Body of pancreas (tissue), 4 donors: ENCODE data around the gene TBK1. TPM values are rescaled to one million over a fixed set of nuclear protein-coding genes. Genes with fewer than 3 reads are reported as not detected.
"Not testable (repeated sequence)": the region's sequence is repeated elsewhere in the genome, so short reads cannot be mapped to it uniquely, and the experiment has no call there.

Experiments used
- ATAC-seq: fragments of 150-250 bp; one replicate; pipeline ENCODE4 v1.9.1; 2016
- DNase-seq, 4 donors: peaks; one replicate each; pipeline ENCODE4 v3.0.0-alpha.2; 2019
- H3K27ac ChIP-seq, 4 donors: fragments of 200-600 bp; sonication (generic); 1 replicate in 3 of 4; 2 replicates in 1 of 4; pipeline versions ENCODE4 v1.5.1 to v1.6.1; 2016 to 2019; ENCODE audit warnings: mild to moderate bottlenecking in 1 of 4, mixed read lengths in 1 of 4, moderate library complexity in 1 of 4
- H3K27me3 ChIP-seq, 2 donors: fragments of 200-600 bp; sonication (generic); one replicate each; pipeline ENCODE4 v1.6.0; 2016; ENCODE audit warnings: mild to moderate bottlenecking in 1 of 2
- H3K36me3 ChIP-seq, 2 donors: fragments of 200-600 bp; sonication (generic); replicated peaks in 1 of 2; 2 replicates each; pipeline ENCODE4 v1.5.1; 2016; ENCODE audit warnings: low read depth in 2 of 2; ENCODE audit not compliant: insufficient read depth in 1 of 2
- H3K4me1 ChIP-seq: fragments of 200-600 bp; sonication (generic); one replicate; pipeline ENCODE4 v1.6.0; 2016
- H3K4me3 ChIP-seq, 2 donors: fragments of 200-600 bp; sonication (generic); 1 replicate in 1 of 2; 2 replicates in 1 of 2; pipeline ENCODE4 v1.5.1; 2016 to 2019
- H3K9me3 ChIP-seq, 3 donors: fragments of 200-600 bp; sonication (generic); 1 replicate in 2 of 3; 2 replicates in 1 of 3; pipeline ENCODE4 v1.5.1; 2016
- POLR2A ChIP-seq, 3 donors: fragments of 450-650 bp; IDR thresholded peaks; one replicate each; pipeline ENCODE4 v1.6.1; 2016; ENCODE audit warnings: antibody characterized with exemption in 3 of 3, mild to moderate bottlenecking in 2 of 3
- WGBS, 2 donors: methylation state at CpG; one replicate each; pipeline ENCODE4 v1.1.5; 2017; 5-methylcytosine and 5-hydroxymethylcytosine counted together
- intact Hi-C: fragments of 100-400 bp; cut with DNase I; formaldehyde crosslinking; loops from one replicate; pipeline ENCODE4 v1.15.1; 2023
- total RNA-seq, 2 donors: library from RNA; depleted of rRNA; stranded (reverse); fragments of >200 nt; gene quantifications; one replicate each; pipeline ENCODE4 v1.1.0, GENCODE V29; 2016
- TF ChIP-seq, protein P1 (sequence below), 7 experiments: fragments of 450-650 bp in 4 of 7; fragments of 200-600 bp in 3 of 7; sonication (generic) in 3 of 7; IDR thresholded peaks; one replicate each; pipeline ENCODE4 v1.5.1; 2016 to 2019; ENCODE audit warnings: antibody characterized with exemption in 7 of 7

The TBK1 gene
- total RNA-seq, 2 donors from 2014 or later = 11.2 to 14.8 TPM

DNA sequence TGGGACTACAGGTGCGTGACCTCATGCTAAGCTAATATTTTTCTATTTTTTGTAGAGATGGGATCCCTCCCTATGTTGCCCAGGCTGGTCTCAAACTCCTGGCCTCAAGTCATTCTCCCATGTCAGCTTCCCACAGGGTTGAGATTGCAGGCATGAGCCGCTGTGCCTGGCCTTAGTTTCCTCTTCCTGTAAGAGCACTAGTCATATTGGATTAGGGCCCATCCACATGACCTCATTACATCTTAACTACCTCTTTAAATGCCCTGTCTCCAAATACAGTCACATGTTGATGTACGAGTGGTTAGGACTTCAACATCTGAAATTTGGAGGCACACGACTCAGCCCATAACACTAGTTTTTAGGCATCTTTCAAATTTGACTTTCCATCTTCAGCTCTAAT lies 86.2 kb downstream of the TBK1 start:
- no peaks in the 10 kb centered on the region for H3K4me1 ChIP-seq
- no peak overlapping the region for H3K27ac ChIP-seq
- H3K36me3 ChIP-seq = no peaks in the 10 kb centered on the region
- no peaks in the 10 kb centered on the region for H3K27me3 ChIP-seq
- DNase-seq = no peak
- H3K4me3 ChIP-seq = no peak overlapping the region
- 84 to 92% methylated on average over 4 of the region's 4 CpGs for WGBS, 2 donors
- intact Hi-C loops = no loop called here
- no peak for TF ChIP-seq POLR2A (IDR thresholded peaks at IDR 0.05)
- TF ChIP-seq, protein P1, sequence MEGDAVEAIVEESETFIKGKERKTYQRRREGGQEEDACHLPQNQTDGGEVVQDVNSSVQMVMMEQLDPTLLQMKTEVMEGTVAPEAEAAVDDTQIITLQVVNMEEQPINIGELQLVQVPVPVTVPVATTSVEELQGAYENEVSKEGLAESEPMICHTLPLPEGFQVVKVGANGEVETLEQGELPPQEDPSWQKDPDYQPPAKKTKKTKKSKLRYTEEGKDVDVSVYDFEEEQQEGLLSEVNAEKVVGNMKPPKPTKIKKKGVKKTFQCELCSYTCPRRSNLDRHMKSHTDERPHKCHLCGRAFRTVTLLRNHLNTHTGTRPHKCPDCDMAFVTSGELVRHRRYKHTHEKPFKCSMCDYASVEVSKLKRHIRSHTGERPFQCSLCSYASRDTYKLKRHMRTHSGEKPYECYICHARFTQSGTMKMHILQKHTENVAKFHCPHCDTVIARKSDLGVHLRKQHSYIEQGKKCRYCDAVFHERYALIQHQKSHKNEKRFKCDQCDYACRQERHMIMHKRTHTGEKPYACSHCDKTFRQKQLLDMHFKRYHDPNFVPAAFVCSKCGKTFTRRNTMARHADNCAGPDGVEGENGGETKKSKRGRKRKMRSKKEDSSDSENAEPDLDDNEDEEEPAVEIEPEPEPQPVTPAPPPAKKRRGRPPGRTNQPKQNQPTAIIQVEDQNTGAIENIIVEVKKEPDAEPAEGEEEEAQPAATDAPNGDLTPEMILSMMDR (IDR thresholded peaks at IDR 0.05) = no peak
- no peak for ATAC-seq
- no peaks in the 10 kb centered on the region for H3K9me3 ChIP-seq

DNA sequence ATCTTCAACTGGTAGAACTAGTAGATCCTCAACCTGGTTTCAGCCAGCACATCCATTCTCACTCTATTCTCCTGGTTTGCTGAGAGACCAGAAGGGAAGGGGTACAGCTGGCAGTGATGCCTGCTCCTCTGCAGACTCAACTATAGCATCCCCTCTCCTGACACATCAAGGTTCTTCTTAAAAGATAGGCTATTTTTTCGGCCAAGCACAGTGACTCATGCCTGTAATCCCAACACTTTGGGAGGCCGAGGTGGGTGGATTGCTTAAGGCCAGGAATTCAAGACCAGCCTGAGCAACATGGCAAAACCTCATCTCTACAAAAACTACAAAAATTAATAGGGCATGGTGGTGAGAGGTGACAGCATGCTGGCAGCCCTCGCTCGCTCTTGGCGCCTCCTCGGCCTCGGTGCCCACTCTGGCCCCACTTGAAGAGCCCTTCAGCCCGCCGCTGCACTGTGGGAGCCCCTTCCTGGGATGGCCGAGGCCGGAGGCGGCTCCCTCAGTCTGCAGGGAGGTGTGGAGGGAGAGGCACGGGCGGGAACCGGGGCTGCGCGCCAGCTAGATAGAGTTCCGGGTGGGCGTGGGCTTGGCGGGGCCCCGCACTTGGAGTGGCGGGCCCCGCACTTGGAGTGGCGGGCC lies 90.6 kb downstream of the TBK1 start:
- H3K9me3 ChIP-seq, DNase-seq, H3K36me3 ChIP-seq, H3K4me1 ChIP-seq, H3K27ac ChIP-seq, H3K4me3 ChIP-seq, intact Hi-C loops, ATAC-seq, H3K27me3 ChIP-seq: not testable (repeated sequence)
- WGBS, 2 donors = 83 to 87% methylated on average over 10 to 16 of the region's 24 CpGs

DNA sequence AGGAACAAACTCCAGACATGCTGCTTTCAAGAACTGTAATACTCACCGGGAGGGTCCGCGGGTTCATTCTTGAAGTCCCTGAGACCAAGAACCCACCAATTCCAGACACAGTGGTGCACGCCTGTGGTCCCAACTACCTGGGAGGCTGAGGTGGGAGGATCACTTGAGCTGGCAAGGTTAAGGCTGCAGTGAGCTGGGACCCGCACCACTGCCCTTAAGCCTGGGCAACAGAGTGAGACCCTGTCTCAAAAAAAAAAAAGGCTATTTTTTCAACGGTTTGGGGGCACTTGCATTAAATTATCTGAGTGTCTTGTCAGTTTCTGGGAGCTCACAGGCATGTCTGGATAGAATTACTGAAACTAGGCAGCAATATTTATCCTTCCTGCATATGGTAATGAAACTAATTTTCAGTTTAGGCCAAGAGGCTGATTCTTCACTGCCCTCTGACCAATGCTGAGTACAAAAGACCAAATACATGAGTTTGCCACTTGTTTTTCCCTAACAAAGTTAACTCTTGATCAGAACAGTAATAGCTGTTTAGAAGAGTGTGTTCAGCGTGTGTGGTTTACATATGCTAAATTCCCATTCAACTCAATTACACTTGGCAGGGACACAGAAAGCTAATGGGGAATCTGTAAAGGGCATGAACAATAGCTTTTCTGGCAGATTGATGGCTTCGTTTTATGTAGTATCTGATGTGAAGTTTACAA lies 92.6 kb downstream of the TBK1 start:
- DNase-seq (no peak), ATAC-seq (no peak)
- H3K36me3 ChIP-seq = no peaks in the 10 kb centered on the region
- intact Hi-C loops = no loop called here
- no peak for TF ChIP-seq POLR2A (IDR thresholded peaks at IDR 0.05)
- TF ChIP-seq, protein P1 (IDR thresholded peaks at IDR 0.05) = no peak
- H3K9me3 ChIP-seq = no peaks in the 10 kb centered on the region
- H3K27me3 ChIP-seq = no peaks in the 10 kb centered on the region
- no peak overlapping the region for H3K27ac ChIP-seq
- 72 to 77% methylated on average over 6 to 8 of the region's 8 CpGs for WGBS, 2 donors
- no peaks in the 10 kb centered on the region for H3K4me1 ChIP-seq
- no peak overlapping the region for H3K4me3 ChIP-seq

DNA sequence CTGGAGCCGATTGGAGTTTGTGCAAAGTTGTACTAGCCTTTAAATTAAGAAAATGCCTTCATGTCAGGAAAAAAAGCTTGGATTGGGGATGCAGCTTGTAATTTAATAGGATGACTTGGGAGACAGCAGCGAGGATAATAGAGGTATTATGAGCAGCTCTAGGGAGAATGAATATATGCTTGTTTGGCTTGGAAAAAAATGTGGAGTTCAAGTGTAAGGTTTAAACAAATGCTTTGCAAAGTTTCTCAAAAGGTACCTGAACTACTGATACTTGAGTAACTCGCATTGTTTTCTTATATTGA lies 93.1 kb downstream of the TBK1 start:
- intact Hi-C loops = no loop called here
- no peaks in the 10 kb centered on the region for H3K36me3 ChIP-seq
- TF ChIP-seq, protein P1 (IDR thresholded peaks at IDR 0.05) = no peak
- TF ChIP-seq POLR2A (IDR thresholded peaks at IDR 0.05) = no peak
- no peaks in the 10 kb centered on the region for H3K27me3 ChIP-seq
- no peak overlapping the region for H3K27ac ChIP-seq
- H3K4me3 ChIP-seq = no peak overlapping the region
- H3K9me3 ChIP-seq = no peaks in the 10 kb centered on the region
- WGBS, 2 donors = 66 to 77% methylated on average over 3 of the region's 3 CpGs
- no peaks in the 10 kb centered on the region for H3K4me1 ChIP-seq
- ATAC-seq (no peak), DNase-seq (no peak)

DNA sequence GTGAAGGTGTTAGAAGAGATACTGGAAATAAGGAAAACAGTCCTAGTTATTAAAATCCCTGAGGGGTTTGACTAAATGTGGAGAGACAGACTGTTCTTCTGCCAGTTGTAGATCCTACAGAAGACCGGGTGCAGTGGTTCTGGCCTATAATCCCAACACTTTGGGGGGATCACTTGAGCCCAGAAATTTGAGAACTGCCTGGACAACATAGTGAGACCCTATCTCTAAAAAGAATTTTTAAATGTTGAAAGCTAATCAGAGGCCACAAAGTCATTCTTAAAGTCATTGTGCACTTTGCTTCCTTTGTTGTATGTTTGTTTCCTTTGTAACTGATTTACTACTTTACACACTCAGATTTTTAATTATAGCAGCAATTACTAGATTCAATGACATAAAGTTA lies 97.2 kb downstream of the TBK1 start:
- no peak overlapping the region for H3K4me3 ChIP-seq
- no peaks in the 10 kb centered on the region for H3K9me3 ChIP-seq
- DNase-seq (no peak), ATAC-seq (no peak)
- no peaks in the 10 kb centered on the region for H3K27me3 ChIP-seq
- H3K36me3 ChIP-seq = no peaks in the 10 kb centered on the region
- no peaks in the 10 kb centered on the region for H3K4me1 ChIP-seq
- 54 to 64% methylated on average over 1 of the region's 1 CpG for WGBS, 2 donors
- intact Hi-C loops = no loop called here
- no peak for TF ChIP-seq POLR2A (IDR thresholded peaks at IDR 0.05)
- TF ChIP-seq, protein P1 (IDR thresholded peaks at IDR 0.05) = no peak
- no peak overlapping the region for H3K27ac ChIP-seq
